Mesenteric fat pad (tissue), 1 donor: ENCODE results near the gene CALML3. TPM values are rescaled to one million over a fixed set of nuclear protein-coding genes. Genes with fewer than 3 reads are reported as not detected.
A peak's percentile ranks its signal among the peaks of the same experiment; 100 is the strongest.

ENCODE experiments used
- DNase-seq: peaks from one replicate; pipeline ENCODE4 v3.0.0-alpha.2; 2020; ENCODE audit warnings: low spot score
- total RNA-seq: library from RNA; stranded (reverse); fragmentation: NEBNext Ultra II Directional; extraction: Animal tissue kit (Norgen Biotek cat#: 25700); gene quantifications from one replicate; pipeline ENCODE4 v1.2.1, GENCODE V29; 2021
- donor health status: DM: yes; HTN: yes; CAD: no.

Gene CALML3
- total RNA-seq, 1 donor from 2014 or later = not detected

DNA sequence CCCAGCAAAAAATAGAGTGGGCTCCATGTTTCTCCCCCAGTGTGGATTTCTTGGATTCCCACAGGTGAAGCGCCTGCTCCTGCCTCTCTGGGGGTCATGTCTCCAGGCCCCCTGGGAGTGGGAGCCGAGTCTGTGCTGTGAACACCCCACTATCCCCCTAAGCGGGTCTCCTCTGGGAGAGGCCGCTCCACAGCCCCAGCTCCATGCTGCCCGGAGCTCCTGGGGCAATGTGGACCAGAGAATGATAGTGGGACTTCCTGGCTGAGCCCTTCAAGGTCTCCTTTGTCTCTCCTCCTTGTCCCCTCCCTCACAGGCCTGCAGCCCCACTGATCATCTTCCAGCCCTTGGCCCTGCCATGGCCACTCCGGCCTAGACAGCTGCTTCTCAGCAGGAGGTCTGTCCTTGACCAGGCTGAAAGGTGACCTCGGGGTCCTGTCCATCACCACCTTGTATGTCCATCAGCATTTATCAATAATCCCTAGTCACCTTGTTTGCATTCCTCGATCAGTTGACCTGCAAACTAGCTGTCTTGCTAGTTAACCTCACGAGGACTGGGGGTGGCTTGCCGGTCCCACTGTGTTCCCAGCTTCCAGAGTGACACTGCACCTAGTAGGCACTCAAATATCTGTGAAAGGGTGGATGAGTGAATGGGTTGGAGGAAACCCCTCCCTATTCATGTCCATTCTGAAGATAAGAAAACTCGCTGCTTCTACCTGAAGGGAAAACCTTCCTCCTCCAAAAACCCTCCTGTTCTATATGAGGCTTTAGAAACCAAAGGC is 776 bp upstream of the CALML3 start:
- DNase-seq = peak; percentile 72

GRCh38 chr10:5525561-5526341 is 990 bp downstream of the CALML3 start:
- DNase-seq = peak; percentile 86

GRCh38 chr10:5526691-5527331 is 2.0 kb downstream of the CALML3 start:
- peak; percentile 57 for DNase-seq

DNA sequence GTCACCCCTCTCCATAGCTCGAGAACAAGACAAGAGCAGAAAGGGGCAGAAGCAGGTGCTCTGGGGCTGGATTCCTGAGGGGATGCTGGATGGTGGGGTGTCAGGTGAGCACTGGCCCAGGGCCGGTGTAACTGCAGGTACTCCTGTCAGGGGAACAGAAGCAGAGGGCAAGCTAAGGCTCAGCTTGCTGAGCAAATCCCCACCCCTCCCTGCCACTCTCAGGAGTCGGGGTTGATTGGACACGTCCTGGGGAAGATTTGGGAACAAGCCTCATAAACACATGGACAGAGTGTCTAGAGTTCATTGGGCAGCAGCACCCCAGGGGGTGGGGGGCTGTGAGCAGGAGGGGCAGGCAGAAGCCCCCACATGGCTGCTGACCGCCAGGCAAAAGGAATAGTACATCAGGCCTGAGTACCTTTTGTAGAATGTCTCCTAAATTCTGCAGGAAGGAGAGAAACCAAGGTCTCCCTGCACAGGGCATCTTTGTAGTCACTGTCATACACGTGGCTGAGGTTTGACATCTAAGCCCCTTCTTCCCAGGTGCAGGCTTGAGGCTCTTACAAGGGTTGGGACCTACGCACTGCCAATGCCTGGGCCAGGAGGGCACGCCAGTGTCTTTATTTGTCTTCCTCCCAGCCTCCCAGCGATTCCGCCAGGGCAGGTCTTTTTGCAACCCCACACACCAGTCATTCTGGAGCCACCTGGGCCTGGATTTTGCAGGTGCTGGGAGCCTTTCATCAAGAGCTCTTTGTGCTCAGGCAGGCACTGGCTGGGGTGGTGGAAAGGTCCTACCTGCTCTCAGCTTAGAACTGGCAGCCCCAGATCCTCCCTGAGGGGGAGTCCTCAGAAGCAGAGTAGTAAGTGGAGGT is 2.8 kb downstream of the CALML3 start:
- DNase-seq = peak; percentile 85

DNA sequence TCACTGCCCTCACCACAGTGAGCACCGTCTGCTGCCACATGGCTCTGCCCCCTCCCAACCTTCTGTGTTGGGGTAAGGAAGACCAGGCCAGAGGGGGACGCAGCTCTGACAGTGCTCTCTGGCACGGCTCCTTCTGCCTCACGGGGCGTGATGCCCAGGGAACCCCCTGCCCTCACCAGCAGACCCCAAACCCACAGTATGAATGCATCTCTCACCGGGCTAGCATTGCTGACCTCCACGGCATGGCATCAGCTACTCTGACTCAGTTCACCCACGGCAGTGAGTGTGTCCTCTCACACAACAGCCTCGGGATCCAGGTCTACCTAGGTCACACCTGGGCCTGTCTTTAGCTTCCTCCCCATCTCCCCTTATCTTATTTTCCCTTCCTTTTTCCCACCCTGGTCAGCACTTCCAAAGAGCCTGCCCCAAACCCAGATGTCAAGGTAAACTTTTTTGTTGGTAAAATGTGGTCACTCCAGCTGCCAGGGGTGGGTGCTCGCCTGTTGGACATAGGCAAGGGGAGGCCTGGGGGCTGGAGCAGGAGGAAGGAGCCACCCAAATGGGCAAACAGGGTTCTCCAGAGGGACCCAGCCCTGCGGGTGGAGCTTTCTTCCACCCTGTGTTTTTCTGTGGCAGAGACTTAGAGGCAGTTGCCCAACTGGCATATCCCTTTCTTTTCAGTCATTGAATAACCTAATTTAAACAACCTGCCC is 4.4 kb downstream of the CALML3 start:
- DNase-seq = peak; percentile 76

GRCh38 chr10:5529702-5530411 is 5.1 kb downstream of the CALML3 start:
- peak; percentile 28 for DNase-seq

- peak; percentile 41 for DNase-seq
Measured at GRCh38 chr10:5530412-5530806, 5.6 kb downstream of the CALML3 start.

DNA sequence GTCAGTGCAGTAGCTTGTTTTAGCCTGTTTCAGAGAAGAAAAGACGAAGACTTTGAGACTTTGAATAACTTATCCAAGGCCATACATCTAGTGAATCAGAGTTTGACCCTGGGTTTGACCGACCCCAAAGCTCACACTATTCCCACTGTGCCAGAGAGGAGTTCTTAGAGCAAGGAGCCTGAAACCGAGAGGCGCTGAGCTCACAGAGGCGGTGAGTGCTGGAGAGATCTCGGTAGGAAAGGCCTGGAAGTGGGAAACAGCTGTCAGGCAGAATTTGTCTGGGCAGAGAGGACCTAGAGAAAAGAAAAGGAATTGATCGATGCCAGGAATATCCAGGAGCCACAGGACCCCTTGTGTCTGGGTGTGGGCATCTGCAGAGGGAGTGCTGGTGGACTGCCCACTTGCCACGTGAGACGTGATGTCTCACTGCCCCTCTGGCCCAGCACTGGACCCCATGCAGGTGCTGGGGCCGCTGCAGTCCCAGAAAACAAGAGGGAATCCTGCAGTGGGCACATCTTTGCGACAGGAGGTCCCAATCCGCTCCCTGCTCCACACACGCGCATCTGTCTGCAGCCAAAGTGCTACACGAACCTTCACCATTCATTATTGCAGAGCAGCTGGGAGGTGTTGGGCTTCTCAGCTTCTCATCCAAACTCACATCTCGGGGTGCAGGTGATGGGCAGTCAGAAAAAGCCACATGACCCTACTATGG is 6.2 kb downstream of the CALML3 start:
- peak; percentile 53 for DNase-seq

GRCh38 chr10:5531558-5532306 is 7.0 kb downstream of the CALML3 start:
- DNase-seq = peak; percentile 51

GRCh38 chr10:5532307-5532605 is 7.5 kb downstream of the CALML3 start:
- peak; percentile 87 for DNase-seq

- peak; percentile 53 for DNase-seq
Measured at GRCh38 chr10:5532618-5533097, 7.9 kb downstream of the CALML3 start.

DNA sequence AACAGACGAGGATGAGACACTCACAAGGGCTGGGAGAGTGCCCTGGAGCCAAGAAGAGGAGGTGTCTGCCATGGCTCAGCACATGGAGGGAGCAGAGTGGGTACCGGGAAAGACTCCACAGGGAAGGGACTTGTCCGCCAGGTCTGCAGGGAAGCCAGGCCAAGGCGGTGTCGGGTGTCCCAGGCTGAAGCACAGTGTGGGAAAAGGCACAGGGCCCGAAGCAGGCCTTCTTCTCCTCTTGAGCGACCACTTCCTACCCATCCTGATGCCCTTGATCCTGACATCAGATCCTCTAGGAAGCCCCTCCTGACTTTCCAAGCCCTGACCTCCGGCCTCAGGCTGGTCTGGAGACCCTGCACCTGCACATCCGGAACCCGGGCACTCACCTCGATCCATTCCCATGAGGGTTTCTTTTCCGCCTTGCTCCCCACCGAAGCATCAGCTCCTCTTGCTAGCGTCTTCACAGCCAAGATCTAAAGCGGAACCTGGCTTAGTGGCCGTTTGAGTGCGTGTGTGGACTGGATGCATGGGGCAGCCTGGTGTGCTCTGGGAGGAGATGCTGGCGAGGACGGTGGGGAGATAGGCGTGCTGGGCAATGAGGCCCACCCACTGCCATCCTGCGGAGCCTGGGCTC is 8.5 kb downstream of the CALML3 start:
- peak; percentile 87 for DNase-seq

DNA sequence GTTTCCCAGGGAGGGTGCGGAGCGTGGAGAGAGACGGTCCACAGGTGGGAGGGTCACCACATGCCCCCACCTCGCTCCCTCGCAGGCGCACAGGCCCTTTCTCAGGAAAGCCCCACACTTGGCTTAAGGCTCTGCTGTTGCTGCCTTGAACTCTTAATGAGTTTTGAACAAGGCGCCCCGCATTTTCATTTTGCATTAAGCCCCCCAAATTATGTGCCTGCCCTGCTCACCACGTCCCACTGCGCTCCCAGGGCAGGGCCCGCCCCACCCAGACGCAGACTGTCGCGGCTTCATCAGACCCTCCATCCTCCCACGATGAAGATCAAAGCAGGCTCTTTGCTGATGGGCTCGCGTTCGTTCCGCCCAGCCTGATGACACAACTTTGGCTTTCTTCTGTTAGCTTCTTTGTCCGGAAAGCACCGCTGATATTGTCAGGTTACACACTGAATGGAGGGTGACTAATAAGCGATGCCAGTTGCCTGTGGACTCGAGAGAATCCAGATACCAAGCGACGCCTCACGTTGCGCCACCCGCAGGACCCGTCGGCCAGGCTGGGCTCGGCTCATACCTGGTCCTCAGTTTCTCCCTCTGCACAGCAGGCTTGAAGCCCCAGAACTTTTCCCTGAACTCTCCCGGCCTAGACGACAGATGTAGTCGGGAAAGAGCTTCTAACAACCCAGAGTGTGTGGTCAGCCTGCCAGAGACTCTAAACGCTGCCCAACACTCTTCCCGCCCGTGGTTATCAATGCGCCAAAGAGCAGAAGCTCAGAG is 9.5 kb downstream of the CALML3 start:
- peak; percentile 73 for DNase-seq

- no peak for DNase-seq
Measured at GRCh38 chr10:5534880-5535856, 10.4 kb downstream of the CALML3 start.

DNA sequence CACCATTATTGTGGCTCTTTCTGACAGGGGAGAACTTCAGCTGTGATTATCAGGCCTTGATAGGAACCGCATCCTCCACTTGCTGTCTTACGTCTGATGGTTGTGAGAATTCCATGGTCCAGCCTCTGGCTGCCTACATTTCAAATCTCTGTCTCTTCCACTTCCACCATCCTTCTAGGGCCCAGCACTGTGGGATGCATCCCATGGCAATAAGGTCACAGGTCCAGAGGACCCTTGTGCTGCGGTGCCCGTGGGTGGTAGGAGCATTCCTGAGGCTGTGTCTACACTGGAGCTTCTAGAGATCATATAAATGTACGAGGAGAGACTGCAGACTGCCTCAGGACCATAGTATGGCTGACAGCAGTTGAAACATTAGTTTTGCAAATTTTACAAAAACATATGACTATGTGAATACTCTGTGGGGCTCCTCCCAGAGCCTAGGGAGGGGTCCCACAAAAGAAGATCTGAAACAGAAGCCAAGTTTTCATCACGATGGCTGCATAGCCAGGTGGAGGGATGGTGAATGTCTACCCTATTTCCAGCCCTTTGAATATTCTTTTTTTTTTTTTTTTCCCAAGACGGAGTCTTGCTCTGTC is 11.8 kb downstream of the CALML3 start:
- DNase-seq = peak; percentile 26
